GM12892 (cell line): ENCODE results near the gene TAOK1.

Experiments used
- POLR2A ChIP-seq: IDR thresholded peaks from 2 replicates; pipeline ENCODE4 v1.6.1; 2011; ENCODE audit warnings: low read depth, low read length, control low read depth
- POLR2AphosphoS5 ChIP-seq: IDR thresholded peaks from 2 replicates; pipeline ENCODE4 v1.6.1; 2011; ENCODE audit warnings: low read depth, low read length, control low read depth
- TAF1 ChIP-seq: IDR thresholded peaks from 2 replicates; pipeline ENCODE4 v1.6.1; 2011; ENCODE audit warnings: low read depth, mild to moderate bottlenecking, control low read depth, low read length, borderline replicate concordance

DNA sequence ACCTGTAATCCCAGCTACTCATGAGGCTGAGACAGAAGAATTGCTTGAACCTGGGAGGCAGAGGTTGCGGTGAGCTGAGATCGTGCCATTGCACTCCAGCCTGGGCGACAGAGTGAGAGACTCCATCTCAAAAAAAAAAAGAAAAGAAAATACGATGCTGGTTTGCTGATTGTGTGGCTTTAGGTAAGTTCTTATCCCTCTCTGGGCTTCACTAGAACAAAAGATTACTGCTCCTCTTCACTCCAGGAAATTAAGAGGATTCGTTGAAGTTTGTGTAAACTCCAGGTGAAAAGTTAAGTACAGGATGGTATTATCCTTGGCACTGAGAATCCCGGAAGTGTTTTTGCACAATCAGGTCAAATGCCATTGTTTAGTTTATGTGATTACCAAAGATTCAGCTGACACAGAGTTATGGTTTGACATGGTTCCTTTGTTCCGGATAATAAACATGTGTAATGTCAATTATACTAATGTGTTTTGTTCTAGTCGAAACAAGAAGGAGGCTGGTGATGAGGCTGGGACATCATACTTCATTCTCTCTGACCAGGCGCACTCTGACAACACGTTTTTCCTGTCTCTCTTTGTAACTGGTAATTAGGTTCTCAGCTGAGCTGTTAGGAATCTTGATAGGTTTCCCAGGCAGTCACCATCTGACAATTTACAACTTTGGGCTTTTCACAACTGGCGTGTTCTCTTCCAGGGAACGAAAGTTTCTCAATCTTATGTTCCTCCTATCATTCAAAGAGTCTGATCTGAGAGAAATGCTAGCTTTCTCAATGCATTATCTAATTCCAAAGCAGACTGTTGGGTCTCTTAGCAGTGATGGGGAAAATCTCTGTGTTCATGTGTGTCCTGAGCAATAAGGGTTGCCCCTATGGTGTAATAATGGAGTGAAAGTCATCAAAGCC lies 10.8 kb upstream of the TAOK1 start:
- no peak for TF ChIP-seq POLR2A
- no peak for TF ChIP-seq POLR2AphosphoS5
- no peak for TF ChIP-seq TAF1
